Common myeloid progenitor, CD34-positive (primary cell): ENCODE measurements around the gene TACC2.
"Not testable (repeated sequence)": the region's sequence is repeated elsewhere in the genome, so short reads cannot be mapped to it uniquely, and the experiment has no call there.

Experiments
- CTCF ChIA-PET: fragments of 350-600 bp; sonication (Branson Sonifier 250); formaldehyde crosslinking; loops from one replicate; lab custom pipeline; 2021; ENCODE audit warnings: antibody characterized with exemption; lab: Charles Lee
- POLR2A ChIA-PET: fragments of 350-600 bp; sonication (Branson Sonifier 250); formaldehyde crosslinking; loops from one replicate; lab custom pipeline; 2021; ENCODE audit warnings: antibody characterized with exemption; lab: Charles Lee
- DNase-seq, 3 donors: peaks; one replicate each; pipeline versions ENCODE4 v3.0.0 to v3.0.0-alpha.2; 2013
- H3K27ac ChIP-seq, 2 experiments: 1 replicate in 1 of 2; 2 replicates in 1 of 2; pipeline ENCODE4 v1.7.0; 2013; ENCODE audit warnings: inconsistent platforms in 2 of 2, low read length in 2 of 2, mild to moderate bottlenecking in 2 of 2, low read depth in 1 of 2, moderate library complexity in 1 of 2; ENCODE audit not compliant: severe bottlenecking in 2 of 2, insufficient read depth in 1 of 2, poor library complexity in 1 of 2
- H3K27me3 ChIP-seq, 5 experiments: replicated peaks in 2 of 5; 1 replicate in 3 of 5; 2 replicates in 2 of 5; pipeline versions ENCODE4 v1.6.1 to v1.7.0; 2013; ENCODE audit warnings: low read length in 4 of 5, mild to moderate bottlenecking in 2 of 5, moderate library complexity in 2 of 5, inconsistent platforms in 1 of 5; ENCODE audit not compliant: insufficient read depth in 5 of 5, control insufficient read depth in 4 of 5
- H3K36me3 ChIP-seq, 4 experiments: 1 replicate in 2 of 4; 2 replicates in 2 of 4; pipeline versions ENCODE4 v1.6.1 to v1.7.0; 2013; ENCODE audit warnings: low read length in 3 of 4, control low read depth in 1 of 4, mild to moderate bottlenecking in 1 of 4; ENCODE audit not compliant: control insufficient read depth in 4 of 4, insufficient read depth in 4 of 4
- H3K4me1 ChIP-seq, 4 experiments: 1 replicate in 3 of 4; 2 replicates in 1 of 4; pipeline versions ENCODE4 v1.6.1 to v1.7.1; 2013; ENCODE audit warnings: low read length in 3 of 4, mild to moderate bottlenecking in 3 of 4, control low read depth in 1 of 4, inconsistent platforms in 1 of 4, moderate library complexity in 1 of 4; ENCODE audit not compliant: control insufficient read depth in 4 of 4, insufficient read depth in 4 of 4; ENCODE audit errors: control extremely low read depth in 1 of 4
- H3K4me3 ChIP-seq, 7 experiments: 1 replicate in 4 of 7; 2 replicates in 3 of 7; pipeline versions ENCODE4 v1.5.1 to v1.7.0; 2013; ENCODE audit warnings: mild to moderate bottlenecking in 7 of 7, low read length in 6 of 7, moderate library complexity in 6 of 7, inconsistent platforms in 2 of 7, low read depth in 2 of 7, control low read depth in 1 of 7; ENCODE audit not compliant: insufficient read depth in 4 of 7, control insufficient read depth in 1 of 7; ENCODE audit errors: extremely low read depth in 1 of 7
- H3K9me3 ChIP-seq, 5 experiments: 1 replicate in 4 of 5; 2 replicates in 1 of 5; pipeline versions ENCODE4 v1.6.1 to v1.7.1; 2013; ENCODE audit warnings: low read length in 4 of 5, mild to moderate bottlenecking in 2 of 5, inconsistent platforms in 1 of 5, low read depth in 1 of 5, moderate library complexity in 1 of 5; ENCODE audit not compliant: control insufficient read depth in 4 of 5, insufficient read depth in 2 of 5; ENCODE audit errors: control extremely low read depth in 1 of 5
- WGBS: methylation state at CpG from one replicate; pipeline ENCODE4 v1.1.5; 2013; ENCODE audit not compliant: insufficient coverage; 5-methylcytosine and 5-hydroxymethylcytosine counted together

TACC2 gene

GRCh38 chr10:122057841-122058413 is 69.0 kb downstream of the TACC2 start:
- CTCF ChIA-PET: interaction anchor here (0.8 kb wide), 1 partner anchor 12 kb away, joined by 3 read pairs; no protein-coding TSS in a partner anchor
- H3K27me3 ChIP-seq: peaks cover 0 to 10% (median 0%) of the 10 kb centered on the region in 5 experiments
- WGBS: 79% methylated on average over 8 of the region's 14 CpGs
- no peak for DNase-seq
- H3K9me3 ChIP-seq: no peaks in the 10 kb centered on the region
- no peak overlapping the region for H3K4me3 ChIP-seq
- H3K36me3 ChIP-seq: no peaks in the 10 kb centered on the region
- no peaks in the 10 kb centered on the region for H3K4me1 ChIP-seq
- POLR2A ChIA-PET: no interaction called here
- H3K27ac ChIP-seq: no peak overlapping the region

DNA sequence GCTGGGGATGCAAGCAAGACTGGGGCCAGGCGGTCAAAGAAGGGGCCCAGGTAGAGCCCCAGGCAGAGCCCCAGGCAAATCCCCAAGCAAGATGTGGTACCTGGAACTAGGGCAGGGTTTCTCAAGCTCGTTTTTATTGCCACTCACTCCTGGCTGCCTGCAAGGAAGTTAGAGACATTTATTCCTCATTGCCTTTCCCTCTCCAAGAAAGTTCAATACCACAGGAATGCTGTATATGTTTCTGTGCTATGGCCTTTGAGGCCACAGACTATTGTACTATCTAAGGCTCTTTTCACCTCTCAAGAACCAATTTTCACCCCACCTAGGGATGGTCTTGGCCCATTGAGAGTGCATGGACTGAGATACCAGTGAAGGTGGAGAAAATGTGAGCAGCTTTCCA is 71.3 kb downstream of the TACC2 start:
- Histone ChIP-seq H3K27ac (no peak overlapping the region), H3K4me3 (no peak overlapping the region), H3K36me3 (no peaks in the 10 kb centered on the region), H3K9me3 (no peaks in the 10 kb centered on the region), H3K4me1 (no peaks in the 10 kb centered on the region), H3K27me3 (no peaks in the 10 kb centered on the region)
- 80% methylated on average over 2 of the region's 2 CpGs for WGBS
- ChIA-PET POLR2A (no interaction called here), CTCF (no interaction called here)
- no peak for DNase-seq

DNA sequence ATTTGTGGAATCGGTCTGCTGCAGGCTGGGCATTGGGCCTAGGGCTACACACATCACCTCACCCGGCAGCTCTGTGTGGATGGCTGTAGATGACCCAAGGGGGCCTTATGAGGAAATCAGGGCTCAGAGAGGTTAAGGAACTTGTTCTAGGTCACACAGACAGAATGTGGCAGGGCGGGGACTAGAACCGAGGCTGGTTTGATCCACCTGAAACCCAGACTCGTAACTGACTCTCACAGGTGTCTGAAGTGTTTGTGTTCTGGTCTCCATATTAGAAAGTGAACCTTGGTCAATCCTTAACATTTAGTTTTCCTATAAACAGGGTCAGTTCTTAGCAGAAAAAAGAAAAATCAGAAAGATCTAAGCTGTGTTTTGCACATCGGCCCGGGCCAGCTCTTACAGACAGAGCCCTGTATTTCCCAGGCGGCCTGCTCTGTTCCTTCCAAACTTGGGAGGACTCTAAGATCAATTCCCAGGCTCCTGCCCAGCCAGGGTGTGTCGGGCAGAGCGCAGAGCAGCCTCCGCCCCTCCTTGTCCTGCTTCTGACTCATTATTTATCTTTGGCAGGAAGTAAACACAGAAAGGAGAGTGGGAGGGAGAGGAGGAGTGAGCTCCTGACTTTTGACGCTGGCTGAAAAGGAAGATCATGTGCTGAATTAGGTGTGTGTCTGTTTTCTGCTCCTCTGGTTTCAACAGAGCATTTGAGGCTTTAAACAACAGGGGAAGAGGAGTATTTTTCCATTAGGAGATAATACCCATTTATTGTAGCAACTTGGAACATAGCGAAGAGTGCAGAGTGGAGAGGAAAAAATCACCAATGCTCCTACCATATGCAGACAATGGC is 74.1 kb downstream of the TACC2 start:
- WGBS: 75% methylated on average over 10 of the region's 13 CpGs
- ChIA-PET POLR2A (no interaction called here), CTCF (no interaction called here)
- Histone ChIP-seq H3K9me3 (no peaks in the 10 kb centered on the region), H3K4me3 (no peak overlapping the region), H3K27ac (no peak overlapping the region), H3K4me1 (no peaks in the 10 kb centered on the region), H3K36me3 (no peaks in the 10 kb centered on the region), H3K27me3 (no peaks in the 10 kb centered on the region)
- no peak for DNase-seq

DNA sequence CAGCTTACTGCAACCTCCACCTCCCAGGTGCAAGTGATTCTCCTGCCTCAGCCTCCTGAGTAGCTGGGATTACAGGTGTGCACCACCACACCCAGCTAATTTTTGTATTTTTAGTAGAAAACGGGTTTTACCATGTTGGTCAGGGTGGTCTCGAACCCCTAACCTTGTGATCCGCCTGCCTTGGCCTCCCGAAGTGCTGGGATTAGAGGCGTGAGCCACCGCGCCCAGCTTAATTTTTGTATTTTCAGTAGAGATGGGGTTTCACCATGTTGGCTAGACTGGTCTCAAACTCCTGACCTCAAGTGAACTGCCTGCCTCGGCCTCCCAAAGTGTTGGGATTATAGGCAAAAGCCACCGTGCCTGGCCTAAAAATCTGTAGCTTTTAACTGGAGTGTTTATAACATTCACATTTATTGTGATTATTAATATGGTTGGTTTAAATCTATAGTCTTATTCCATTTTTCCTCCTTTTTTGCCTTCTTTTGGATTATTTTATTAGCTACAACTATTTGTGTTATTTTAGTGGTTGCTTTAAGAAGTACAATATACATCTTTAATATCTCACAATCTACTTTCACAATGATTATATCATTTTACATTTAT is 77.5 kb downstream of the TACC2 start:
- POLR2A ChIA-PET, H3K4me1 ChIP-seq, H3K36me3 ChIP-seq, CTCF ChIA-PET, H3K27ac ChIP-seq, H3K9me3 ChIP-seq, H3K4me3 ChIP-seq, DNase-seq, H3K27me3 ChIP-seq: not testable (repeated sequence)
- WGBS: 98% methylated on average over 7 of the region's 9 CpGs

GRCh38 chr10:122068844-122069243 is 79.9 kb downstream of the TACC2 start:
- WGBS: 96% methylated on average over 8 of the region's 12 CpGs

DNA sequence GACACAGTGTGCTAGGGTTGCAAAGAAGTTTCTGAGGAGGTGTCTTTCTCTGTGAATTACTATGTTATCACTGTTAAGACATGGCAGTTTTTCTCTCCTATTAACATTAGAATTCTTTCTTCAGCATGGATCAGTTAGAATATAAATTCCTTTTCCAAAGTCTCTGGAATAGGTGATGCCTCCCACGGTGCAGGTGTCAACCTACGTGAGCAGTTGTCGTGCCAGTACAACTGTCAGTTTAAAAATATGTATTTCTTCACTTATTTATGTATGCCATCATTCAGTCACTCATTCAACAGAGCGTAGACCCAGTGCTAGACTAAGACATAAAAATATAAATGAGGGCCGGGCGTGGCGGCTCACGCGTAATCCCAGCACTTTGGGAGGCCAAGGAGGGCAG is 83.5 kb downstream of the TACC2 start:
- WGBS: 98% methylated on average over 7 of the region's 9 CpGs
- no peaks in the 10 kb centered on the region for H3K4me1 ChIP-seq
- peaks cover 0 to 4% (median 0%) of the 10 kb centered on the region in 5 experiments for H3K9me3 ChIP-seq
- no peaks in the 10 kb centered on the region for H3K36me3 ChIP-seq
- H3K4me3 ChIP-seq: no peak overlapping the region
- no peaks in the 10 kb centered on the region for H3K27me3 ChIP-seq
- ChIA-PET CTCF (no interaction called here), POLR2A (no interaction called here)
- H3K27ac ChIP-seq: no peak overlapping the region
- DNase-seq: no peak

More at GRCh38 chr10:122068844-122069243, 79.9 kb downstream of the TACC2 start:
- H3K4me3 ChIP-seq: no peak overlapping the region
- CTCF ChIA-PET: no interaction called here
- H3K27ac ChIP-seq: no peak overlapping the region
- H3K9me3 ChIP-seq: no peaks in the 10 kb centered on the region
- no peak for DNase-seq
- H3K4me1 ChIP-seq: no peaks in the 10 kb centered on the region
- no peaks in the 10 kb centered on the region for H3K27me3 ChIP-seq
- POLR2A ChIA-PET: no interaction called here
- H3K36me3 ChIP-seq: no peaks in the 10 kb centered on the region

- CTCF ChIA-PET: no interaction called here
- Histone ChIP-seq H3K9me3 (peaks cover 0 to 6% (median 0%) of the 10 kb centered on the region in 5 experiments), H3K4me1 (no peaks in the 10 kb centered on the region), H3K36me3 (no peaks in the 10 kb centered on the region), H3K4me3 (no peak overlapping the region), H3K27me3 (peaks cover 0 to 2% (median 0%) of the 10 kb centered on the region in 5 experiments), H3K27ac (no peak overlapping the region)
- DNase-seq: no peak
- POLR2A ChIA-PET: no interaction called here
- WGBS: 94% methylated on average over 4 of the region's 7 CpGs
These were observed 84.5 kb downstream of the TACC2 start for GRCh38 chr10:122073508-122073907.
